H1 (cell line): Measurements from ENCODE around the gene CEP250. TPM values are rescaled to one million over a fixed set of nuclear protein-coding genes. Genes with fewer than 3 reads are reported as not detected.

Source experiments
- CHD7 ChIP-seq: fragments of 300-600 bp; sonication (generic); IDR thresholded peaks from 2 replicates; pipeline ENCODE4 v1.7.1; 2012; ENCODE audit warnings: low read length, moderate library complexity, mild to moderate bottlenecking, inconsistent platforms; ENCODE audit not compliant: insufficient replicate concordance
- CTBP2 ChIP-seq: IDR thresholded peaks from 2 replicates; pipeline ENCODE4 v1.7.0; 2011; ENCODE audit warnings: borderline replicate concordance, mild to moderate bottlenecking, moderate library complexity, mixed read lengths, low read length; ENCODE audit not compliant: insufficient read depth, insufficient read length
- CTCF ChIP-seq, 3 experiments: IDR thresholded peaks; 1 replicate in 2 of 3; 2 replicates in 1 of 3; pipeline versions ENCODE4 v1.5.1 to v1.6.1; 2011; ENCODE audit warnings: low read length in 3 of 3, mild to moderate bottlenecking in 3 of 3, inconsistent platforms in 2 of 3, low read depth in 1 of 3, moderate library complexity in 1 of 3; ENCODE audit not compliant: insufficient read depth in 1 of 3; ENCODE audit errors: control extremely low read depth in 1 of 3
- FOSL1 ChIP-seq: IDR thresholded peaks from 2 replicates; pipeline ENCODE4 v1.6.1; 2011; ENCODE audit warnings: mild to moderate bottlenecking, low read depth, low read length, moderate library complexity; ENCODE audit not compliant: insufficient read depth
- GABPA ChIP-seq: IDR thresholded peaks from 2 replicates; pipeline ENCODE4 v1.6.1; 2011; ENCODE audit warnings: mild to moderate bottlenecking, low read length, moderate library complexity, borderline replicate concordance; ENCODE audit not compliant: insufficient read depth
- RFX5 ChIP-seq: IDR thresholded peaks from 2 replicates; pipeline ENCODE4 v1.6.1; 2011; ENCODE audit warnings: low read depth, low read length, improper control_type of control experiment, borderline replicate concordance
- TAF7 ChIP-seq: optimal IDR thresholded peaks from 2 replicates; pipeline ENCODE3; 2011; ENCODE audit warnings: low read depth, mild to moderate bottlenecking, inconsistent platforms, low read length, moderate library complexity, borderline replicate concordance
- ZNF274 ChIP-seq: IDR thresholded peaks from 2 replicates; pipeline ENCODE4 v1.7.0; 2012; ENCODE audit warnings: low read length, borderline replicate concordance; ENCODE audit errors: extremely low read depth
- polyA plus RNA-seq, 7 experiments: library from polyadenylated mRNA; depleted of rRNA in 3 of 7; stranded (reverse) in 5 of 7; unstranded in 2 of 7; fragments of >200 nt in 5 of 7; fragments of 200-250 nt in 2 of 7; gene quantifications; 1 replicate in 5 of 7; 2 replicates in 1 of 7; 4 replicates in 1 of 7; pipeline versions ENCODE4 v1.2.1 to v1.2.3, GENCODE V29; 2011 to 2013; ENCODE audit warnings: missing spikeins in 2 of 7, mixed read lengths in 2 of 7
- total RNA-seq: library from RNA; stranded (reverse); fragmentation: NEBNext Ultra II Directional; extraction: Animal tissue kit (Norgen Biotek cat#: 25700); gene quantifications from 2 replicates; pipeline ENCODE4 v1.2.1, GENCODE V29; 2021

The CEP250 gene
- total and polyA plus RNA-seq, 2 of the 8 experiments (the other 6 are each of a cell fraction or from before 2014, with no cell fraction given), result 2.6 to 33.7 TPM

DNA sequence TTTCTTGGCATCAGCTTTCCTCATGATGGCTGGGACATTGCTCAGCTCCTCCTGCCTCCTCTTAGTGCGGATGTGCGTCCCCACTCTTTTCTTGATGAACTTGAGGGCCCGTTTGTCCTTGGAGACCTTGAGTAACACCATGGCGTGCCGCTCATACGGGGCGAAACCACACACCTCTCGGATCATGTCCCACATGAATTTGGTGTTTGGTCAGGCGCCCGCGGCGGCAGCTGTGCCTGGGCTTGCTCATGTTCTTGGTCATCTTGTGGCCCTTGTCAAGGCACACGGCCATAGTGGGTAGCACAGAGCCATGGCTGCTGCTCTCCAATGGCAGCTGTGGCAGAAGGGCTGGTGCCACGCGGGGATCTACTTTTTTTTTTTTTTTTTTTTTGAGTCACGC, 89.0 kb downstream of the CEP250 start (continued):
- TF ChIP-seq CHD7, result no peak
- TF ChIP-seq CTCF (IDR thresholded peaks at IDR 0.05; ENCODE audit: control extremely low read depth in 1 of 3, insufficient read depth in 1 of 3, low read depth in 1 of 3, low read length in 3 of 3), result no peak
- TF ChIP-seq FOSL1, result no peak
- TF ChIP-seq GABPA, result no peak
- no peak for TF ChIP-seq CTBP2
- no peak for TF ChIP-seq RFX5
- TF ChIP-seq TAF7, result no peak
- TF ChIP-seq ZNF274, result no peak
